HEK293 (cell line): ENCODE results near the gene PTGER1.

ENCODE experiments used
- CTCF ChIA-PET: fragments of 350-600 bp; formaldehyde crosslinking; extraction: SDS; loops from one replicate; lab custom pipeline; 2021; ENCODE audit warnings: antibody characterized with exemption; lab: Yijun Ruan, JAX
- POLR2A ChIA-PET: fragments of 300-600 bp; formaldehyde crosslinking; extraction: SDS; loops from one replicate; lab custom pipeline; 2020; ENCODE audit warnings: antibody characterized with exemption, inconsistent platforms; lab: Yijun Ruan, JAX
- H3K27ac ChIP-seq: fragments of 200-500 bp; sonication (Bioruptor generic); 2 replicates; pipeline ENCODE4 v1.5.1; 2014; ENCODE audit warnings: low read depth, low read length, control low read depth, inconsistent platforms; ENCODE audit errors: extremely low read depth
- H3K36me3 ChIP-seq, 2 experiments: fragments of 200-500 bp in 1 of 2; sonication (Bioruptor generic) in 1 of 2; 1 replicate in 1 of 2; 2 replicates in 1 of 2; pipeline ENCODE4 v1.5.1; 2014 to 2017; ENCODE audit warnings: inconsistent platforms in 2 of 2, low read length in 2 of 2; ENCODE audit not compliant: control insufficient read depth in 2 of 2, insufficient read depth in 1 of 2
- H3K4me1 ChIP-seq: fragments of 200-500 bp; sonication (Bioruptor generic); 2 replicates; pipeline ENCODE4 v1.5.1; 2014; ENCODE audit warnings: mild to moderate bottlenecking, low read length, inconsistent platforms; ENCODE audit not compliant: control insufficient read depth, insufficient read depth
- H3K4me3 ChIP-seq: 2 replicates; pipeline ENCODE4 v1.5.1; 2011; ENCODE audit warnings: low read depth, mild to moderate bottlenecking, control low read depth, low read length, moderate library complexity
- H3K9me3 ChIP-seq: fragments of 200-500 bp; sonication (Bioruptor generic); 2 replicates; pipeline ENCODE4 v1.5.1; 2014; ENCODE audit warnings: low read depth, low read length, inconsistent platforms; ENCODE audit not compliant: control insufficient read depth, insufficient read depth
- HOXC10 ChIP-seq: sonication (generic); formaldehyde crosslinking; IDR thresholded peaks from 2 replicates; pipeline ENCODE4 v1.8.1; 2023; ENCODE audit warnings: mild to moderate bottlenecking, missing genetic modification reagents
- KLF7 ChIP-seq: fragments of 450-650 bp; formaldehyde crosslinking; IDR thresholded peaks from 2 replicates; pipeline ENCODE4 v1.5.1; 2016; ENCODE audit warnings: missing biosample characterization, missing genetic modification characterization, borderline replicate concordance
- MZF1 ChIP-seq: fragments of 450-650 bp; formaldehyde crosslinking; IDR thresholded peaks from 2 replicates; pipeline ENCODE4 v1.5.1; 2017; ENCODE audit warnings: missing biosample characterization, missing genetic modification characterization, borderline replicate concordance
- ZFP37 ChIP-seq: fragments of 450-650 bp; formaldehyde crosslinking; IDR thresholded peaks from 2 replicates; pipeline ENCODE4 v1.5.1; 2016; ENCODE audit warnings: missing biosample characterization, missing genetic modification characterization
- ZNF114 ChIP-seq: fragments of 450-650 bp; formaldehyde crosslinking; IDR thresholded peaks from 2 replicates; pipeline ENCODE4 v1.5.0; 2017; ENCODE audit warnings: missing biosample characterization, missing genetic modification characterization
- ZNF169 ChIP-seq: fragments of 450-650 bp; formaldehyde crosslinking; IDR thresholded peaks from 2 replicates; pipeline ENCODE4 v1.5.1; 2016; ENCODE audit warnings: missing biosample characterization, missing genetic modification characterization
- ZNF223 ChIP-seq: fragments of 450-650 bp; formaldehyde crosslinking; IDR thresholded peaks from 2 replicates; pipeline ENCODE4 v1.5.1; 2016; ENCODE audit warnings: missing biosample characterization, missing genetic modification characterization
- ZNF621 ChIP-seq: fragments of 450-650 bp; formaldehyde crosslinking; IDR thresholded peaks from 2 replicates; pipeline ENCODE4 v1.5.1; 2017; ENCODE audit warnings: missing biosample characterization, missing genetic modification characterization
- ZNF777 ChIP-seq: fragments of 450-650 bp; formaldehyde crosslinking; IDR thresholded peaks from 2 replicates; pipeline ENCODE4 v1.5.1; 2017; ENCODE audit warnings: missing biosample characterization, missing genetic modification characterization, borderline replicate concordance
- TF ChIP-seq, protein P1 (sequence below): fragments of 450-650 bp; formaldehyde crosslinking; IDR thresholded peaks from 2 replicates; pipeline ENCODE4 v1.5.1; 2016; ENCODE audit warnings: missing biosample characterization, missing genetic modification characterization
- TF ChIP-seq, protein P2 (sequence below): fragments of 450-650 bp; formaldehyde crosslinking; IDR thresholded peaks from 2 replicates; pipeline ENCODE4 v1.5.1; 2016; ENCODE audit warnings: missing biosample characterization, missing genetic modification characterization, low read depth
- TF ChIP-seq, protein P3 (sequence below): fragments of 450-650 bp; formaldehyde crosslinking; IDR thresholded peaks from 2 replicates; pipeline ENCODE4 v1.5.1; 2016; ENCODE audit warnings: missing biosample characterization, missing genetic modification characterization
- TF ChIP-seq, protein P4 (sequence below): fragments of 450-650 bp; formaldehyde crosslinking; IDR thresholded peaks from 2 replicates; pipeline ENCODE4 v1.5.1; 2016; ENCODE audit warnings: missing biosample characterization, missing genetic modification characterization
- TF ChIP-seq, protein P5 (sequence below): fragments of 450-650 bp; formaldehyde crosslinking; IDR thresholded peaks from 2 replicates; pipeline ENCODE4 v1.5.1; 2016; ENCODE audit warnings: missing biosample characterization, missing genetic modification characterization
- TF ChIP-seq, protein P6 (sequence below): fragments of 450-650 bp; formaldehyde crosslinking; IDR thresholded peaks from 2 replicates; pipeline ENCODE4 v1.5.1; 2016; ENCODE audit warnings: missing biosample characterization, missing genetic modification characterization
- TF ChIP-seq, protein P7 (sequence below): fragments of 450-650 bp; IDR thresholded peaks from 2 replicates; pipeline ENCODE4 v1.5.1; 2018; ENCODE audit warnings: missing biosample characterization, missing genetic modification characterization
- TF ChIP-seq, protein P8 (sequence below): fragments of 450-650 bp; formaldehyde crosslinking; IDR thresholded peaks from 2 replicates; pipeline ENCODE4 v1.5.1; 2017; ENCODE audit warnings: missing biosample characterization, missing genetic modification characterization

Gene PTGER1

DNA sequence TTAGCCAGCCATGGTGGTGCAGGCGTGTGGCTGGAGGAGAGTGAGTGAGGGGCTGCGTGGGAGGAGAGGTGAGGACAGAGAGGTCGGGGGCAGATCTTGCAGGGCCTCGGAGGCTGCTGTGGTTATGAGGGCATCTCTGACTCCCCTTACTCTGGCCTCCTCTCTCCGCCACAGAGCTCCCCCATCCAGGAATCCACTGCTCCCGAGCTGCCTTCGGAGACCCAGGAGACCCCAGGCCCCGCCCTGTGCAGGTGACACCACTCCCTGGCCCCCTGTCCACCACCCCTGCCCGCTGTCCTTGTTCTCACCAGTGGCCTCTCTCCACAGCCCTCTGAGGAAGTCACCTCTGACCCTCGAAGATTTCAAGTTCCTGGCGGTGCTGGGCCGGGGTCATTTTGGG lies 7.8 kb downstream of the PTGER1 start (continued):
- TF ChIP-seq ZNF223 (tag by site-specific recombination) (no peak), ZNF114 (tag by site-specific recombination) (no peak), ZFP37 (tag by site-specific recombination) (no peak), ZNF621 (tag by site-specific recombination) (no peak), ZNF169 (no peak)
- TF ChIP-seq, protein P1, sequence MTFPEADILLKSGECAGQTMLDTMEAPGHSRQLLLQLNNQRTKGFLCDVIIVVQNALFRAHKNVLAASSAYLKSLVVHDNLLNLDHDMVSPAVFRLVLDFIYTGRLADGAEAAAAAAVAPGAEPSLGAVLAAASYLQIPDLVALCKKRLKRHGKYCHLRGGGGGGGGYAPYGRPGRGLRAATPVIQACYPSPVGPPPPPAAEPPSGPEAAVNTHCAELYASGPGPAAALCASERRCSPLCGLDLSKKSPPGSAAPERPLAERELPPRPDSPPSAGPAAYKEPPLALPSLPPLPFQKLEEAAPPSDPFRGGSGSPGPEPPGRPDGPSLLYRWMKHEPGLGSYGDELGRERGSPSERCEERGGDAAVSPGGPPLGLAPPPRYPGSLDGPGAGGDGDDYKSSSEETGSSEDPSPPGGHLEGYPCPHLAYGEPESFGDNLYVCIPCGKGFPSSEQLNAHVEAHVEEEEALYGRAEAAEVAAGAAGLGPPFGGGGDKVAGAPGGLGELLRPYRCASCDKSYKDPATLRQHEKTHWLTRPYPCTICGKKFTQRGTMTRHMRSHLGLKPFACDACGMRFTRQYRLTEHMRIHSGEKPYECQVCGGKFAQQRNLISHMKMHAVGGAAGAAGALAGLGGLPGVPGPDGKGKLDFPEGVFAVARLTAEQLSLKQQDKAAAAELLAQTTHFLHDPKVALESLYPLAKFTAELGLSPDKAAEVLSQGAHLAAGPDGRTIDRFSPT (tag by site-specific recombination): no peak
- TF ChIP-seq, protein P2, sequence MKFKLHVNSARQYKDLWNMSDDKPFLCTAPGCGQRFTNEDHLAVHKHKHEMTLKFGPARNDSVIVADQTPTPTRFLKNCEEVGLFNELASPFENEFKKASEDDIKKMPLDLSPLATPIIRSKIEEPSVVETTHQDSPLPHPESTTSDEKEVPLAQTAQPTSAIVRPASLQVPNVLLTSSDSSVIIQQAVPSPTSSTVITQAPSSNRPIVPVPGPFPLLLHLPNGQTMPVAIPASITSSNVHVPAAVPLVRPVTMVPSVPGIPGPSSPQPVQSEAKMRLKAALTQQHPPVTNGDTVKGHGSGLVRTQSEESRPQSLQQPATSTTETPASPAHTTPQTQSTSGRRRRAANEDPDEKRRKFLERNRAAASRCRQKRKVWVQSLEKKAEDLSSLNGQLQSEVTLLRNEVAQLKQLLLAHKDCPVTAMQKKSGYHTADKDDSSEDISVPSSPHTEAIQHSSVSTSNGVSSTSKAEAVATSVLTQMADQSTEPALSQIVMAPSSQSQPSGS (tag by site-specific recombination): no peak
- TF ChIP-seq, protein P3, sequence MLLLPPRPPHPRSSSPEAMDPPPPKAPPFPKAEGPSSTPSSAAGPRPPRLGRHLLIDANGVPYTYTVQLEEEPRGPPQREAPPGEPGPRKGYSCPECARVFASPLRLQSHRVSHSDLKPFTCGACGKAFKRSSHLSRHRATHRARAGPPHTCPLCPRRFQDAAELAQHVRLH (tag by site-specific recombination): no peak

DNA sequence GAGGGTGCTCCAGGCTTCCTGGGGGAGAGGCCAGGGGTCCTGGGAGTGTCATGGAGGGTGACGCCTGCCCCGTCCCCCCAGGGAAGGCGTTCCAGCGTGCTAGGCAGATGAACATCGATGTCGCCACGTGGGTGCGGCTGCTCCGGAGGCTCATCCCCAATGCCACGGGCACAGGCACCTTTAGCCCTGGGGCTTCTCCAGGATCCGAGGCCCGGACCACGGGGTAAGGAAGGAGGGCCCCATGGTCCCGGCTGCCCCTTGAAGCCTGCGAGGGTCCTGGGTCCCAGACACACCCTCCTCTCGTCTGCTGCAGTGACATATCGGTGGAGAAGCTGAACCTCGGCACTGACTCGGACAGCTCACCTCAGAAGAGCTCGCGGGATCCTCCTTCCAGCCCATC lies 11.4 kb downstream of the PTGER1 start:
- Histone ChIP-seq H3K27ac (no peak overlapping the region), H3K9me3 (no peaks in the 10 kb centered on the region), H3K4me3 (no peak overlapping the region), H3K36me3 (peaks cover 31 to 67% of the 10 kb centered on the region in 2 experiments; a peak in 2 of 3 replicates), H3K4me1 (no peaks in the 10 kb centered on the region)
- ChIA-PET CTCF (interaction anchor here (0.6 to 0.7 kb wide), 2 partner anchors 15 to 17 kb away, joined by 3 read pairs; no protein-coding TSS in a partner anchor), POLR2A (interaction anchor here (0.6 kb wide), 1 partner anchor 72 kb away, joined by 4 read pairs; no protein-coding TSS in a partner anchor)
- TF ChIP-seq, protein P4, sequence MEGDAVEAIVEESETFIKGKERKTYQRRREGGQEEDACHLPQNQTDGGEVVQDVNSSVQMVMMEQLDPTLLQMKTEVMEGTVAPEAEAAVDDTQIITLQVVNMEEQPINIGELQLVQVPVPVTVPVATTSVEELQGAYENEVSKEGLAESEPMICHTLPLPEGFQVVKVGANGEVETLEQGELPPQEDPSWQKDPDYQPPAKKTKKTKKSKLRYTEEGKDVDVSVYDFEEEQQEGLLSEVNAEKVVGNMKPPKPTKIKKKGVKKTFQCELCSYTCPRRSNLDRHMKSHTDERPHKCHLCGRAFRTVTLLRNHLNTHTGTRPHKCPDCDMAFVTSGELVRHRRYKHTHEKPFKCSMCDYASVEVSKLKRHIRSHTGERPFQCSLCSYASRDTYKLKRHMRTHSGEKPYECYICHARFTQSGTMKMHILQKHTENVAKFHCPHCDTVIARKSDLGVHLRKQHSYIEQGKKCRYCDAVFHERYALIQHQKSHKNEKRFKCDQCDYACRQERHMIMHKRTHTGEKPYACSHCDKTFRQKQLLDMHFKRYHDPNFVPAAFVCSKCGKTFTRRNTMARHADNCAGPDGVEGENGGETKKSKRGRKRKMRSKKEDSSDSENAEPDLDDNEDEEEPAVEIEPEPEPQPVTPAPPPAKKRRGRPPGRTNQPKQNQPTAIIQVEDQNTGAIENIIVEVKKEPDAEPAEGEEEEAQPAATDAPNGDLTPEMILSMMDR (tag by site-specific recombination): no peak
- TF ChIP-seq, protein P5, sequence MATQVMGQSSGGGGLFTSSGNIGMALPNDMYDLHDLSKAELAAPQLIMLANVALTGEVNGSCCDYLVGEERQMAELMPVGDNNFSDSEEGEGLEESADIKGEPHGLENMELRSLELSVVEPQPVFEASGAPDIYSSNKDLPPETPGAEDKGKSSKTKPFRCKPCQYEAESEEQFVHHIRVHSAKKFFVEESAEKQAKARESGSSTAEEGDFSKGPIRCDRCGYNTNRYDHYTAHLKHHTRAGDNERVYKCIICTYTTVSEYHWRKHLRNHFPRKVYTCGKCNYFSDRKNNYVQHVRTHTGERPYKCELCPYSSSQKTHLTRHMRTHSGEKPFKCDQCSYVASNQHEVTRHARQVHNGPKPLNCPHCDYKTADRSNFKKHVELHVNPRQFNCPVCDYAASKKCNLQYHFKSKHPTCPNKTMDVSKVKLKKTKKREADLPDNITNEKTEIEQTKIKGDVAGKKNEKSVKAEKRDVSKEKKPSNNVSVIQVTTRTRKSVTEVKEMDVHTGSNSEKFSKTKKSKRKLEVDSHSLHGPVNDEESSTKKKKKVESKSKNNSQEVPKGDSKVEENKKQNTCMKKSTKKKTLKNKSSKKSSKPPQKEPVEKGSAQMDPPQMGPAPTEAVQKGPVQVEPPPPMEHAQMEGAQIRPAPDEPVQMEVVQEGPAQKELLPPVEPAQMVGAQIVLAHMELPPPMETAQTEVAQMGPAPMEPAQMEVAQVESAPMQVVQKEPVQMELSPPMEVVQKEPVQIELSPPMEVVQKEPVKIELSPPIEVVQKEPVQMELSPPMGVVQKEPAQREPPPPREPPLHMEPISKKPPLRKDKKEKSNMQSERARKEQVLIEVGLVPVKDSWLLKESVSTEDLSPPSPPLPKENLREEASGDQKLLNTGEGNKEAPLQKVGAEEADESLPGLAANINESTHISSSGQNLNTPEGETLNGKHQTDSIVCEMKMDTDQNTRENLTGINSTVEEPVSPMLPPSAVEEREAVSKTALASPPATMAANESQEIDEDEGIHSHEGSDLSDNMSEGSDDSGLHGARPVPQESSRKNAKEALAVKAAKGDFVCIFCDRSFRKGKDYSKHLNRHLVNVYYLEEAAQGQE (tag by site-specific recombination): no peak
- TF ChIP-seq, protein P1 (tag by site-specific recombination): no peak
- TF ChIP-seq, protein P6, sequence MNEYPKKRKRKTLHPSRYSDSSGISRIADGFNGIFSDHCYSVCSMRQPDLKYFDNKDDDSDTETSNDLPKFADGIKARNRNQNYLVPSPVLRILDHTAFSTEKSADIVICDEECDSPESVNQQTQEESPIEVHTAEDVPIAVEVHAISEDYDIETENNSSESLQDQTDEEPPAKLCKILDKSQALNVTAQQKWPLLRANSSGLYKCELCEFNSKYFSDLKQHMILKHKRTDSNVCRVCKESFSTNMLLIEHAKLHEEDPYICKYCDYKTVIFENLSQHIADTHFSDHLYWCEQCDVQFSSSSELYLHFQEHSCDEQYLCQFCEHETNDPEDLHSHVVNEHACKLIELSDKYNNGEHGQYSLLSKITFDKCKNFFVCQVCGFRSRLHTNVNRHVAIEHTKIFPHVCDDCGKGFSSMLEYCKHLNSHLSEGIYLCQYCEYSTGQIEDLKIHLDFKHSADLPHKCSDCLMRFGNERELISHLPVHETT (tag by site-specific recombination): no peak
- no peak for TF ChIP-seq ZNF777
- TF ChIP-seq, protein P7, sequence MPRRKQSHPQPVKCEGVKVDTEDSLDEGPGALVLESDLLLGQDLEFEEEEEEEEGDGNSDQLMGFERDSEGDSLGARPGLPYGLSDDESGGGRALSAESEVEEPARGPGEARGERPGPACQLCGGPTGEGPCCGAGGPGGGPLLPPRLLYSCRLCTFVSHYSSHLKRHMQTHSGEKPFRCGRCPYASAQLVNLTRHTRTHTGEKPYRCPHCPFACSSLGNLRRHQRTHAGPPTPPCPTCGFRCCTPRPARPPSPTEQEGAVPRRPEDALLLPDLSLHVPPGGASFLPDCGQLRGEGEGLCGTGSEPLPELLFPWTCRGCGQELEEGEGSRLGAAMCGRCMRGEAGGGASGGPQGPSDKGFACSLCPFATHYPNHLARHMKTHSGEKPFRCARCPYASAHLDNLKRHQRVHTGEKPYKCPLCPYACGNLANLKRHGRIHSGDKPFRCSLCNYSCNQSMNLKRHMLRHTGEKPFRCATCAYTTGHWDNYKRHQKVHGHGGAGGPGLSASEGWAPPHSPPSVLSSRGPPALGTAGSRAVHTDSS (tag by site-specific recombination): no peak
- TF ChIP-seq HOXC10 (CRISPR knock-in tag): no peak
- TF ChIP-seq, protein P8, sequence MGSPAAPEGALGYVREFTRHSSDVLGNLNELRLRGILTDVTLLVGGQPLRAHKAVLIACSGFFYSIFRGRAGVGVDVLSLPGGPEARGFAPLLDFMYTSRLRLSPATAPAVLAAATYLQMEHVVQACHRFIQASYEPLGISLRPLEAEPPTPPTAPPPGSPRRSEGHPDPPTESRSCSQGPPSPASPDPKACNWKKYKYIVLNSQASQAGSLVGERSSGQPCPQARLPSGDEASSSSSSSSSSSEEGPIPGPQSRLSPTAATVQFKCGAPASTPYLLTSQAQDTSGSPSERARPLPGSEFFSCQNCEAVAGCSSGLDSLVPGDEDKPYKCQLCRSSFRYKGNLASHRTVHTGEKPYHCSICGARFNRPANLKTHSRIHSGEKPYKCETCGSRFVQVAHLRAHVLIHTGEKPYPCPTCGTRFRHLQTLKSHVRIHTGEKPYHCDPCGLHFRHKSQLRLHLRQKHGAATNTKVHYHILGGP (tag by site-specific recombination): no peak
- TF ChIP-seq KLF7 (tag by site-specific recombination): no peak
- TF ChIP-seq MZF1 (tag by site-specific recombination): no peak
